Heart right ventricle (tissue), 16 donors: ENCODE measurements around the gene PRTFDC1. TPM values are rescaled to one million over a fixed set of nuclear protein-coding genes. Genes with fewer than 3 reads are reported as not detected.
A peak's percentile ranks its signal among the peaks of the same experiment; 100 is the strongest.

Source experiments
- ATAC-seq, 8 donors: fragments of 200-7000 bp; cut with Tn5 transposase; one replicate each; pipeline ENCODE4 v1.9.1; 2020; ENCODE audit warnings: mild to moderate bottlenecking in 8 of 8, moderate library complexity in 8 of 8, moderate number of reproducible peaks in 1 of 8
- DNase-seq, 2 donors: peaks; one replicate each; pipeline ENCODE4 v3.0.0-alpha.2; 2020
- H3K27ac ChIP-seq, 10 donors: fragments of 200-600 bp; sonication (generic) in 2 of 10; one replicate each; pipeline versions ENCODE4 v1.5.0 to v1.8.0; 2020 to 2022; ENCODE audit warnings: mild to moderate bottlenecking in 3 of 10
- H3K27me3 ChIP-seq, 7 donors: fragments of 200-600 bp; one replicate each; pipeline ENCODE4 v1.8.0; 2021 to 2022; ENCODE audit warnings: mild to moderate bottlenecking in 2 of 7
- H3K36me3 ChIP-seq, 9 donors: fragments of 200-600 bp; sonication (generic) in 1 of 9; one replicate each; pipeline versions ENCODE4 v1.5.0 to v1.8.0; 2020 to 2022; ENCODE audit warnings: mild to moderate bottlenecking in 2 of 9
- H3K4me1 ChIP-seq, 9 donors: fragments of 200-600 bp; sonication (generic) in 1 of 9; one replicate each; pipeline versions ENCODE4 v1.5.0 to v1.8.0; 2020 to 2022; ENCODE audit warnings: mild to moderate bottlenecking in 4 of 9
- H3K4me3 ChIP-seq, 10 donors: fragments of 200-600 bp; sonication (generic) in 2 of 10; one replicate each; pipeline versions ENCODE4 v1.5.0 to v1.8.0; 2020 to 2022; ENCODE audit warnings: mild to moderate bottlenecking in 7 of 10, moderate library complexity in 2 of 10
- H3K9me3 ChIP-seq, 11 donors: fragments of 200-600 bp in 10 of 11; sonication (generic) in 2 of 11; one replicate each; pipeline versions ENCODE4 v1.5.0 to v1.8.0; 2013 to 2022; ENCODE audit warnings: mild to moderate bottlenecking in 2 of 11, control low read depth in 1 of 11, moderate library complexity in 1 of 11
- WGBS, 2 donors: extraction: QIAGEN DNeasy Blood & Tissue Kit; methylation state at CpG; one replicate each; pipeline ENCODE4 v1.1.7; 2013; ENCODE audit warnings: inconsistent platforms in 1 of 2; 5-methylcytosine and 5-hydroxymethylcytosine counted together
- intact Hi-C, 10 donors: fragments of 100-400 bp; cut with DNase I; formaldehyde crosslinking; loops; one replicate each; pipeline versions ENCODE4 v1.11.1 to v1.14.2; 2022
- polyA plus RNA-seq, 2 donors: library from polyadenylated mRNA; stranded (reverse); fragments of 200-250 nt; gene quantifications; one replicate each; pipeline ENCODE4 v1.2.3, GENCODE V29; 2013
- total RNA-seq, 10 donors: library from RNA; stranded (reverse); fragmentation: NEBNext Ultra II Directional in 3 of 10; extraction: Animal tissue kit (Norgen Biotek cat#: 25700) in 3 of 10; gene quantifications; one replicate each; pipeline versions ENCODE4 v1.2.1 to v1.2.4, GENCODE V29; 2021 to 2023
- TF ChIP-seq, protein P1 (sequence below), 9 donors: fragments of 200-600 bp; sonication (generic) in 2 of 9; IDR thresholded peaks; one replicate each; pipeline versions ENCODE4 v1.5.0 to v1.8.0; 2021 to 2022; ENCODE audit warnings: antibody characterized with exemption in 9 of 9, mild to moderate bottlenecking in 5 of 9, moderate library complexity in 1 of 9
- donor health status: Arrhythmogenic right ventricular cardiomyopathy.
- donor health status: ischemic (EF 13 %, LVEDD 7.1; RV severe dilation, severe dysfunction).
- donor health status: healthy with polysubstance abuse.
- donor health status: DM: no; HTN: yes; CAD: no.
- donor health status: DM: no; HTN: no; CAD: no.
- donor health status: ischemic (EF 25% LVEDD 6.9; RV normal size, moderate dysfunction).
- donor health status: ischemic (EF 25% LVEDD 5.7; RV mildly dilated, moderate dysfunction).
- donor health status: healthy.
- donor health status: DM: yes; HTN: yes; CAD: no.
- donor health status: Ischemic cardiomyopathy.
- donor health status: ischemic (EF 35%, LVEDD 5.7; RV mildly dilated, moderate dysfunction).
- donor health status: nonischemic (EF 11% LVEDD 7.7; RV severe dilation, severe dysfunction).
- donor health status: DM: yes; HTN: yes; CAD: no.
- donor health status: PGD.
- donor health status: ischemic (EF 29% LVEDD 5.4; RV normal size, mild dysfunction).
- donor health status: nonischemic (EF 23%, LVEDD 6.1; RV moderate dilation, normal function).

PRTFDC1 gene
- total and polyA plus RNA-seq, 12 donors, result 2.5 to 11.4 (median 5.0) TPM

GRCh38 chr10:24906372-24906771 is 46.0 kb downstream of the PRTFDC1 start:
- intact Hi-C loops, result no loop called here
- Histone ChIP-seq H3K4me1 (peaks cover 4 to 34% (median 13%) of the 10 kb centered on the region in 9 donors), H3K9me3 (no peaks in the 10 kb centered on the region), H3K27ac (no peak overlapping the region), H3K36me3 (no peaks in the 10 kb centered on the region), H3K4me3 (no peak overlapping the region), H3K27me3 (no peaks in the 10 kb centered on the region)
- TF ChIP-seq, protein P1, sequence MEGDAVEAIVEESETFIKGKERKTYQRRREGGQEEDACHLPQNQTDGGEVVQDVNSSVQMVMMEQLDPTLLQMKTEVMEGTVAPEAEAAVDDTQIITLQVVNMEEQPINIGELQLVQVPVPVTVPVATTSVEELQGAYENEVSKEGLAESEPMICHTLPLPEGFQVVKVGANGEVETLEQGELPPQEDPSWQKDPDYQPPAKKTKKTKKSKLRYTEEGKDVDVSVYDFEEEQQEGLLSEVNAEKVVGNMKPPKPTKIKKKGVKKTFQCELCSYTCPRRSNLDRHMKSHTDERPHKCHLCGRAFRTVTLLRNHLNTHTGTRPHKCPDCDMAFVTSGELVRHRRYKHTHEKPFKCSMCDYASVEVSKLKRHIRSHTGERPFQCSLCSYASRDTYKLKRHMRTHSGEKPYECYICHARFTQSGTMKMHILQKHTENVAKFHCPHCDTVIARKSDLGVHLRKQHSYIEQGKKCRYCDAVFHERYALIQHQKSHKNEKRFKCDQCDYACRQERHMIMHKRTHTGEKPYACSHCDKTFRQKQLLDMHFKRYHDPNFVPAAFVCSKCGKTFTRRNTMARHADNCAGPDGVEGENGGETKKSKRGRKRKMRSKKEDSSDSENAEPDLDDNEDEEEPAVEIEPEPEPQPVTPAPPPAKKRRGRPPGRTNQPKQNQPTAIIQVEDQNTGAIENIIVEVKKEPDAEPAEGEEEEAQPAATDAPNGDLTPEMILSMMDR (IDR thresholded peaks at IDR 0.05), result no peak
- ATAC-seq, result no peak
- WGBS, 2 donors, result 91 to 94% methylated on average over 3 of the region's 3 CpGs
- DNase-seq, result no peak

DNA sequence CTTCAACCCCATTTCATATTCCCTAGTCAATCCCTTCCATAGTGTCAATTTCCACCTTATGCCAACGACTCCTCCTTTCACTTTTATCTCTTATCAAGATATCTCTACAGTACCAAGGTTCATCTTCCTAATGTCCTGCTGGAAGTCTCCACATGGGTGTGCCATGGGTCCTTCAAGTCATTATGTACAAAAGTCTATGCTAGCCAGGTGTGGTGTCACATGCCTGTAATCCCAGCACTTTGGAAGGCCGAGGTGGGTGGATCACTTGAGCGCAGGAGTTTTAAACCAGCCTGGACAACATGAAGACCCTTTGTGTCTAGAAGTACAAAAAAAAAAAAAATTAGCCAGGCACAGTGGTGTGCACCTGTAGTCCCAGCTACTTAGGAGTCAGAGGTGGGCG is 47.6 kb downstream of the PRTFDC1 start:
- H3K27me3 ChIP-seq, result no peaks in the 10 kb centered on the region
- no peaks in the 10 kb centered on the region for H3K36me3 ChIP-seq
- peaks cover 4 to 40% (median 19%) of the 10 kb centered on the region in 9 donors for H3K4me1 ChIP-seq
- no peak for DNase-seq
- TF ChIP-seq, protein P1 (IDR thresholded peaks at IDR 0.05), result no peak
- H3K27ac ChIP-seq, result no peak overlapping the region
- ATAC-seq, result no peak
- WGBS, 2 donors, result 98% methylated on average over 4 of the region's 4 CpGs
- intact Hi-C loops, result no loop called here
- H3K9me3 ChIP-seq, result no peaks in the 10 kb centered on the region
- H3K4me3 ChIP-seq, result no peak overlapping the region

GRCh38 chr10:24902400-24902728 is 50.0 kb downstream of the PRTFDC1 start:
- no peak overlapping the region for H3K4me3 ChIP-seq
- no peaks in the 10 kb centered on the region for H3K36me3 ChIP-seq
- ATAC-seq (no peak), DNase-seq (no peak)
- no peaks in the 10 kb centered on the region for H3K9me3 ChIP-seq
- 86 to 92% methylated on average over 1 of the region's 1 CpG for WGBS, 2 donors
- no peaks in the 10 kb centered on the region for H3K27me3 ChIP-seq
- TF ChIP-seq, protein P1 (IDR thresholded peaks at IDR 0.05), result no peak
- H3K27ac ChIP-seq, result peak overlapping the region in 6 of 10 donors; percentile 1 to 78 (median 13)
- intact Hi-C loops, result no loop called here
- peaks cover 4 to 35% (median 19%) of the 10 kb centered on the region in 9 donors for H3K4me1 ChIP-seq

- DNase-seq, result peak in 1 of 2 donors; percentile 34
- 40 to 44% methylated on average over 5 of the region's 5 CpGs for WGBS, 2 donors
- Histone ChIP-seq H3K9me3 (no peaks in the 10 kb centered on the region), H3K4me3 (no peak overlapping the region), H3K4me1 (peaks cover 4 to 40% (median 19%) of the 10 kb centered on the region in 9 donors), H3K36me3 (no peaks in the 10 kb centered on the region), H3K27me3 (no peaks in the 10 kb centered on the region), H3K27ac (peak overlapping the region in 6 of 10 donors; percentile 26 to 78 (median 67))
- intact Hi-C loops, result no loop called here
- ATAC-seq, result peak; percentile 53 to 90 (median 86)
- TF ChIP-seq, protein P1 (IDR thresholded peaks at IDR 0.05), result no peak
Observed at GRCh38 chr10:24901686-24902399, 50.6 kb downstream of the PRTFDC1 start.
